ENCODE measurements around the gene DUSP2.

The DUSP2 gene

DNA sequence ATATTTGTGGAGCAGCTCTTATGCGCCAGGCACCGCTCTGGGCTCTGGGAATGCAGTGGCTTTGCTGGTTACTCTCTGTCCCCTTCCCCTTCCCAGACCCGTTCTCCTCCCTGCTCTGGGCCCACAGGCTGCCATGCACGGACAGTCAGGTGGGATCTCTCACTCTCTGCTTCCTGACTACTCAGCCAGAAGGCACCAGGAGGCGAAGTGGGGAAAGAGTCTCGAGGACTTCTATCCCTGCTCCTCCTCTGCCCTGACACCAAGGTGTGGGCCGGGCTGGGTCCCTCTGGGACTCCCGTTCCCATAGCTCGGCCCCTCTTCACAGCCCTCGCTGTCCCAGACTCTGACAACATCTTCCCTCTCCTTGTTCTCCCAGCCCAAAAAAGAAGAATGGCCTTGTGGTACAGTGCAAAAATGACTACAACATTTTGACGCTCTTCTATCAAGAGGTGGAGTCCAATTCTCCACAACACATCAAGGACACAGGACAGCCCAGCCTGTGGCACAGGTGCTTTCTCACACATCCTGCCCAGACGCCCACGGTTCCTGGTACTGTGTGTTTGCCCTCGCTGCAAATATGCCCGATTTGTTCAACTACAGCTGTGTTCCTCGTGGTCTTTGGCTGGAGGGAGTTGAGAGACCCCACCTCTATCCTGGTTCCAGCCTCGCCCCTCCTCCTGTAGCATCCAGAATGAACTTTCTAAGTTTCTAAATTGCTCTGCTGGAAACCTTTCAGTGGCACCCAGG is 14.0 kb upstream of the DUSP2 start:
- no peaks in the 10 kb centered on the region for H3K9me3 ChIP-seq (ENCODE audit: insufficient read depth, low read depth, low read length)
- no peak overlapping the region for H3K9ac ChIP-seq (ENCODE audit: low read depth, low read length)
- no peaks in the 10 kb centered on the region for H3K36me3 ChIP-seq (ENCODE audit: insufficient read depth, low read depth, low read length)
- H3K27me3 ChIP-seq (ENCODE audit: insufficient read depth, low read length): no peaks in the 10 kb centered on the region
- H3K4me3 ChIP-seq (ENCODE audit: low read length): no peak overlapping the region
- no peak overlapping the region for H3K27ac ChIP-seq (ENCODE audit: low read length)
- no peaks in the 10 kb centered on the region for H3K4me1 ChIP-seq (ENCODE audit: insufficient read depth, low read length)

GRCh38 chr2:96158554-96158940 is 13.3 kb upstream of the DUSP2 start:
- H3K27me3 ChIP-seq (ENCODE audit: insufficient read depth, low read length): no peaks in the 10 kb centered on the region
- H3K9ac ChIP-seq (ENCODE audit: low read depth, low read length): no peak overlapping the region
- no peak overlapping the region for H3K4me3 ChIP-seq (ENCODE audit: low read length)
- no peak overlapping the region for H3K27ac ChIP-seq (ENCODE audit: low read length)
- no peaks in the 10 kb centered on the region for H3K36me3 ChIP-seq (ENCODE audit: insufficient read depth, low read depth, low read length)
- H3K9me3 ChIP-seq (ENCODE audit: insufficient read depth, low read depth, low read length): no peaks in the 10 kb centered on the region
- H3K4me1 ChIP-seq (ENCODE audit: insufficient read depth, low read length): no peaks in the 10 kb centered on the region

GRCh38 chr2:96157649-96158553 is 12.7 kb upstream of the DUSP2 start:
- no peaks in the 10 kb centered on the region for H3K27me3 ChIP-seq (ENCODE audit: insufficient read depth, low read length)
- no peaks in the 10 kb centered on the region for H3K9me3 ChIP-seq (ENCODE audit: insufficient read depth, low read depth, low read length)
- H3K27ac ChIP-seq (ENCODE audit: low read length): no peak overlapping the region
- H3K36me3 ChIP-seq (ENCODE audit: insufficient read depth, low read depth, low read length): no peaks in the 10 kb centered on the region
- no peak overlapping the region for H3K9ac ChIP-seq (ENCODE audit: low read depth, low read length)
- H3K4me3 ChIP-seq (ENCODE audit: low read length): no peak overlapping the region
- H3K4me1 ChIP-seq (ENCODE audit: insufficient read depth, low read length): no peaks in the 10 kb centered on the region; the same call in 1 of the 2 replicates

DNA sequence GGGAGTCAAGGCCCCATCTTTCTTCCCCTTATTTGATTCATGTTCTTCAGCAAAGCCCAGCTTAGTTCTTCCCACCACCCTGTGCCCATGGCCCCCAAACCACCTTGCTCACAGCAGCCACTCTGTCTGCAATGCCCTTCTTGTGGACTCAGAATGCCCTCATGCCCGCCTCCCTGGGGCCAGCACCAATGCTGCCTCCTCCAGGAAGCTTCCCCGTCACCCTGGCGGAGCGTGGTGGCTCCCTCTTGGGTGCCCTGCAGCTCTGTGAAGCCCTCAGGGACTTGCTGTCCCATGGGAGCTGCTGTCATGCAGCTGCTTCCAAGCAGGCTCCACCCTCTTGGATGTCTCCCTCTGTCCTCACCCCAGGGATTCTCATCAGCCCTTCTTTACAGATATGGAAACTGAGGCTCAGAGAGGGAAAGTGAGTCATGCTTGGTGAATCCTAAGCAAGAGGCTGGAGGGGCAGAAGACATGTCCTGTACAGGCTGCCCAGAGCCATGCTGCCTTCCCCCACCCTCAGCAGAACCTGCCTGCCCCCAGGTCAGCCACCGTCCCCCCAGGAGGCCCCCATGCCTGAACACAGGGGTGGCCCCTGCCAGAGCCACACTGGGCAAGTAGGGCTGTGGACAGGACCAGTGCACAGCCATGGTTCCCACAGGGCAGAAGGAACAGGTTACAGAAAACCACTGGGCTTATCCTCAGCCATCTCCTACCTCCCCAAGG is 11.8 kb upstream of the DUSP2 start:
- Histone ChIP-seq H3K4me3 (ENCODE audit: low read length) (no peak overlapping the region), H3K9ac (ENCODE audit: low read depth, low read length) (no peak overlapping the region), H3K27ac (ENCODE audit: low read length) (no peak overlapping the region), H3K36me3 (ENCODE audit: insufficient read depth, low read depth, low read length) (no peaks in the 10 kb centered on the region), H3K27me3 (ENCODE audit: insufficient read depth, low read length) (no peaks in the 10 kb centered on the region), H3K4me1 (ENCODE audit: insufficient read depth, low read length) (peaks cover 4% of the 10 kb centered on the region; the same call in 1 of the 2 replicates), H3K9me3 (ENCODE audit: insufficient read depth, low read depth, low read length) (no peaks in the 10 kb centered on the region)

DNA sequence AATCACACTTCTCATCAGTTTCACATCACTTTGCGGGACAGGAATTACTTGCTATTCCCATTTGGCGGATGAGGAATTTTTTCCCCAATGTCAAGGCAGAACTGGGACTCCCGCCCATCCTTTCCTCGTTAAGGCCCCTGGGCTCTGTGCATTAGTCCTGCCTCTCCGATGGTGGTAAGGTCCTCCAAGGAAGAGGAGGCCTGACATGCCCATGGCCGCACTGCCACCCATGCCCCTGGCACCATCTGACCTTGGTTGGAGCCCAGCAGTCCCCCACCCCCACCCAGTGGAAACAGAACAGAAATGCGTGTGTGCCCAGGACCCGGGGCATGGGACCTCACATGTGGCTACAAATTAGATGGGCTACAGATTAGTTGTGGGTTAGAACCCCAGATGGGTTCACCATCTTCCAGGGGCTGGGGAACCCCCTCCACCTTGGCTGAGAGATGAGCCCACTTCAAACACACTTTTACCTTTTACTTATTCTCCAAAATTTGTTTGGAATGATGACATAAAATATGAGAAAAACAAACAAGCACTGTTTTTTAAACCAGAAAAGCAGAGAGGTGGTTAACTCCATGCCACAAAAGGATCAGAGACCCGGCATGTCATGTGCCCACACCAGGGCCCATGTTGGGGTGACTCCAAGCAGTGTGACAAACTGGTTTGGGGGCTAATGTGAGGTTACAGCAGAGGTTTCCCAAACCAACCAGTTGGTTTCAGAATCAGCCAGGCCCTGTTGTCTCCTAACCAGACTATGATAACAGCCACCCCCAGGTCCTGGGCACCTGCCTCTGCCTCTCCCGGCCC is 11.0 kb upstream of the DUSP2 start:
- no peaks in the 10 kb centered on the region for H3K9me3 ChIP-seq (ENCODE audit: insufficient read depth, low read depth, low read length)
- H3K9ac ChIP-seq (ENCODE audit: low read depth, low read length): no peak overlapping the region
- H3K4me1 ChIP-seq (ENCODE audit: insufficient read depth, low read length): peaks cover 5% of the 10 kb centered on the region; the same call in 1 of the 2 replicates
- H3K4me3 ChIP-seq (ENCODE audit: low read length): no peak overlapping the region
- no peaks in the 10 kb centered on the region for H3K27me3 ChIP-seq (ENCODE audit: insufficient read depth, low read length)
- H3K36me3 ChIP-seq (ENCODE audit: insufficient read depth, low read depth, low read length): no peaks in the 10 kb centered on the region
- H3K27ac ChIP-seq (ENCODE audit: low read length): no peak overlapping the region

DNA sequence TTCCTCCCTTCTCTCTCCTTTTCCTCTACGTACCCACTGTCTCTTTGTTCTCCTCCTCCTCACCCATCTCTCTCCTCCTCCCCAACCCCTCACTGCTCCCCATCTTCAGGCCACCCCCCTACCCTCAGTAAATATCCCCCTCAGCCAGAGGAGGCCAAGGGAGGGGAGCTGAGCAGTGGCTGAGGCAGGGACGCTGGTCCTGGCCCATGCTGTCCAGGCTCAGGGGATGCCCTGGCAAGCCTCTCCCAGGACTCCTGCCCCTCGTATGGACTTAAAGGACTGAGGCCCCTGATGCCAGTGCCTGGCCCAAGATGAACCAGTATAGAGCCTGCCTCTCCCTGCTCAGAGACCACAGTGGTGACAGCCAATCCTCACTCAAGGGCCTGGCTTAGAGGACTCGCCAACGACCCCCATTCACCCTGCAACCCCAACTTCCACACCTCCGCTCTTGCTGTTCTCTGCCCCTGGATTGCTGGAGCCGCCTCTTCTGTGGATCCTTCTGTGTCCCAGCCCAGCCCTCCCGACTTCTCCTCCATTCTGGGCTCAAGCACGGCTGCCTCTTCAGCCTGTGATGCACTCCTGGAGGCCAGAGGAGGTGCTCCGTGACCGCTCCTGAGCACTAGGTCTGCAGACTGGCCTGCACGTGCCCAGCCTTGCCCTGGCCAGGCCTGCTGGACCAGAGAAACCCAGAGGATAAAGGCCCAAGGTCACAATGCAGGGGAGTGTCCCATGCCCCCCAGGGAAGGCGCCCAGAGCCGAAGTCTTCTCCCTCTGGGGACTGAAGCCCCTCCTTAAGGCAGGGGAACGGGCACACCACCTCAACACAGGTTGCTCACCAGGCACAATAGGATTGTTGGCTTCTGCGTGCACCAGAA is 9.5 kb upstream of the DUSP2 start:
- Histone ChIP-seq H3K9me3 (ENCODE audit: insufficient read depth, low read depth, low read length) (no peaks in the 10 kb centered on the region), H3K27ac (ENCODE audit: low read length) (no peak overlapping the region), H3K4me1 (ENCODE audit: insufficient read depth, low read length) (peaks cover 5% of the 10 kb centered on the region; the same call in 1 of the 2 replicates), H3K9ac (ENCODE audit: low read depth, low read length) (no peak overlapping the region), H3K36me3 (ENCODE audit: insufficient read depth, low read depth, low read length) (no peaks in the 10 kb centered on the region), H3K4me3 (ENCODE audit: low read length) (no peak overlapping the region), H3K27me3 (ENCODE audit: insufficient read depth, low read length) (no peaks in the 10 kb centered on the region)

GRCh38 chr2:96153991-96154431 is 8.8 kb upstream of the DUSP2 start:
- Histone ChIP-seq H3K4me1 (ENCODE audit: insufficient read depth, low read length) (peaks cover 5% of the 10 kb centered on the region; the same call in 1 of the 2 replicates), H3K9ac (ENCODE audit: low read depth, low read length) (no peak overlapping the region), H3K4me3 (ENCODE audit: low read length) (no peak overlapping the region), H3K27ac (ENCODE audit: low read length) (no peak overlapping the region), H3K9me3 (ENCODE audit: insufficient read depth, low read depth, low read length) (no peaks in the 10 kb centered on the region), H3K36me3 (ENCODE audit: insufficient read depth, low read depth, low read length) (no peaks in the 10 kb centered on the region), H3K27me3 (ENCODE audit: insufficient read depth, low read length) (no peaks in the 10 kb centered on the region)

DNA sequence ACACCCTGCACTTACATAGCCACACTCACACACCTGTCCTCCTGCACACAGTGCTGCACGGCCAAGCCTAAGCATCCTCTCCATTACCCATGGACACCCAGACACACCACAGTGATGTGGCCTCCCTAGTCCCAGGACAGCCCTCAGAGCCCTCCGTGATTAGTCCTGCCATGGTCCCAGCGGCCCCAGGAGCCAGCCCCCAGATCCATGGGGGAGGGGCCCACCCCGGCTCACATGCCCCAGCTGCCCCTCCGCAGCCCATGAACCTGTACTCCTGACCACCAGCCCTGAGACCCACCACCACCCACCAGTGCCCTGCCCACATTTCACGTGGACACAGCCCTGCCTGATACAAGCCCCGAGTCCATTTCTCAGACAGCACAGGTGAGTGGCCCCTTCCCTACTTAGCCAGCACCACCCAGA is 8.1 kb upstream of the DUSP2 start:
- H3K4me1 ChIP-seq (ENCODE audit: insufficient read depth, low read length): peaks cover 6% of the 10 kb centered on the region; the same call in 1 of the 2 replicates
- no peaks in the 10 kb centered on the region for H3K36me3 ChIP-seq (ENCODE audit: insufficient read depth, low read depth, low read length)
- H3K9ac ChIP-seq (ENCODE audit: low read depth, low read length): no peak overlapping the region
- H3K27me3 ChIP-seq (ENCODE audit: insufficient read depth, low read length): no peaks in the 10 kb centered on the region
- no peak overlapping the region for H3K27ac ChIP-seq (ENCODE audit: low read length)
- H3K9me3 ChIP-seq (ENCODE audit: insufficient read depth, low read depth, low read length): no peaks in the 10 kb centered on the region
- no peak overlapping the region for H3K4me3 ChIP-seq (ENCODE audit: low read length)

DNA sequence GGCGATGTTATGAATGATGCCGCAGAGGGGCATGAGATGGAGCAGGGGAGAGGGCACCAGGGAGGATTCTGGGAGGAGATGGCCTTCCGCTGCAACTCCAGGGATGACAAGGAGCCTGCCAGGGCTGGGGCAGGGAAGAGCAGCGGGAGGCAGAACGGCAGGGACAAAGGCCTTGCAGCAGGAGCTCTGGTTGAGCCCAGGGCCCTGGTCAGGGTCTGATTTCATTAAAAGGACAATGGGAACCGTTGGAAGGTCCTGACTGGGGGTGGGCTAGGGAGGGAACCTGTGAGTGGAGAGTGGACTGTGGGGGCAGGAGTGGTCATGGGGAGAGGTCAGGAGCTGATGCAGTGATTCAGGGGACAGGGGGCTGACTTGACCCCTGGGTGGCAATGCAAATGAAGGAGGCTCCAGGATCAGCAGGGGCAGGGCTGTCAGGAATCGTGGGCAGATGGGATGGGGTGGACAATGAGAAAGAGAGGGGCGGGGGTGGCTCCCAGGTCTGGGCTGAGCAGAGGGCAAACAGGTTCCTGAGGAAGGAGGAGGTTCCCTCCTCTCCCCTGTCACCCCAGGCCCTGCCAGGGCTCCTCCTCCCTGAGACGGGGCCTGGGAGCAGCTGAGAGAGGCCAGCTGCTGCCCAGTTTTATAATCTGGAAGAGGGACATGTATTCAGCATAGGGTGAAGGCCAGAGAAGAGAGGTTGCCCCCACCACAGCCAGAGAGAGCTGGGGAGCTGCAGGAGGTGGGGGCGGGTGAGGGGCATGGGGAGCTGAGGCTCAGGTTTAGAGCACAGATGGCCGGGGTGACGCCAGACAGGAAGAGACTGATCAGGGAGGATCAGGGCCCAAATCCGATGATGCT is 7.3 kb upstream of the DUSP2 start:
- Histone ChIP-seq H3K36me3 (ENCODE audit: insufficient read depth, low read depth, low read length) (no peaks in the 10 kb centered on the region), H3K4me1 (ENCODE audit: insufficient read depth, low read length) (peaks cover 12% of the 10 kb centered on the region; the same call in 1 of the 2 replicates), H3K9ac (ENCODE audit: low read depth, low read length) (no peak overlapping the region), H3K9me3 (ENCODE audit: insufficient read depth, low read depth, low read length) (no peaks in the 10 kb centered on the region), H3K4me3 (ENCODE audit: low read length) (no peak overlapping the region), H3K27ac (ENCODE audit: low read length) (no peak overlapping the region), H3K27me3 (ENCODE audit: insufficient read depth, low read length) (peaks cover 7% of the 10 kb centered on the region)

Data from iPS-20b (cell line).